Aorta (tissue), 5 donors: ENCODE measurements around the gene PSAP. TPM values are rescaled to one million over a fixed set of nuclear protein-coding genes. Genes with fewer than 3 reads are reported as not detected.

Experiments
- ATAC-seq: fragments of 200-7000 bp; cut with Tn5 transposase; one replicate; pipeline ENCODE4 v1.9.1; 2022; ENCODE audit warnings: moderate library complexity; ENCODE audit not compliant: low FRiP score
- DNase-seq, 2 donors: peaks; one replicate each; pipeline ENCODE4 v3.0.0-alpha.2; 2020
- H3K27ac ChIP-seq, 2 donors: one replicate each; pipeline ENCODE4 v1.5.1; 2013; ENCODE audit warnings: low read length in 2 of 2, mild to moderate bottlenecking in 2 of 2, moderate library complexity in 2 of 2, control low read depth in 1 of 2, inconsistent platforms in 1 of 2, low read depth in 1 of 2
- H3K27me3 ChIP-seq, 2 donors: one replicate each; pipeline ENCODE4 v1.6.1; 2013; ENCODE audit warnings: control low read depth in 1 of 2, low read length in 1 of 2, mild to moderate bottlenecking in 1 of 2, moderate library complexity in 1 of 2; ENCODE audit not compliant: insufficient read depth in 2 of 2, control insufficient read depth in 1 of 2
- H3K36me3 ChIP-seq, 2 donors: one replicate each; pipeline ENCODE4 v1.6.1; 2013; ENCODE audit warnings: control low read depth in 1 of 2, low read length in 1 of 2, mild to moderate bottlenecking in 1 of 2; ENCODE audit not compliant: insufficient read depth in 2 of 2, control insufficient read depth in 1 of 2
- H3K4me1 ChIP-seq, 2 donors: one replicate each; pipeline ENCODE4 v1.6.1; 2013; ENCODE audit warnings: low read length in 2 of 2, control low read depth in 1 of 2, mild to moderate bottlenecking in 1 of 2, moderate library complexity in 1 of 2; ENCODE audit not compliant: insufficient read depth in 2 of 2, control insufficient read depth in 1 of 2
- H3K4me3 ChIP-seq, 2 donors: one replicate each; pipeline ENCODE4 v1.5.1; 2013; ENCODE audit warnings: low read length in 2 of 2, control low read depth in 1 of 2, mild to moderate bottlenecking in 1 of 2
- H3K9me3 ChIP-seq: one replicate; pipeline ENCODE4 v1.6.1; 2013; ENCODE audit warnings: mild to moderate bottlenecking, low read length; ENCODE audit not compliant: control insufficient read depth
- WGBS, 2 donors: extraction: QIAGEN DNeasy Blood & Tissue Kit; methylation state at CpG; one replicate each; pipeline ENCODE4 v1.1.7; 2013; 5-methylcytosine and 5-hydroxymethylcytosine counted together
- intact Hi-C, 2 donors: fragments of 100-400 bp; cut with DNase I; formaldehyde crosslinking; loops; one replicate each; pipeline versions ENCODE4 v1.14.2 to v1.15.0; 2022
- polyA plus RNA-seq, 2 donors: library from polyadenylated mRNA; stranded (reverse); fragments of 200-250 nt; gene quantifications; one replicate each; pipeline ENCODE4 v1.2.3, GENCODE V29; 2013
- total RNA-seq, 2 donors: library from RNA; stranded (reverse); fragmentation: NEBNext Ultra II Directional; extraction: Animal tissue kit (Norgen Biotek cat#: 25700); gene quantifications; one replicate each; pipeline ENCODE4 v1.2.1, GENCODE V29; 2021
- donor health status: healthy with polysubstance abuse.
- donor health status: Bipolar disorder and iron deficiency.
- donor health status: DM: no; HTN: no; CAD: no.
- donor health status: DM: no; HTN: no; CAD: no.
- donor health status: DM: yes; HTN: yes; CAD: no.

Gene PSAP
- total and polyA plus RNA-seq, 4 donors = 698 to 1,176 (median 1,011) TPM

- intact Hi-C loops = loop anchor here in 1 of 2 donors (2.0 to 5.0 kb wide), 2 partner anchors 61 to 161 kb away; no protein-coding TSS in a partner anchor
- H3K36me3 ChIP-seq = no peaks in the 10 kb centered on the region
- no peaks in the 10 kb centered on the region for H3K27me3 ChIP-seq
- peak; percentile 93 for ATAC-seq
- H3K4me3 ChIP-seq = peak within 1 kb of the TSS; percentile 39 to 46
- DNase-seq = peak; percentile 93 to 97
- 1 to 2% methylated on average over 48 to 55 of the region's 55 CpGs for WGBS, 2 donors
- H3K27ac ChIP-seq = peak within 1 kb of the TSS; percentile 62 to 92
- no peaks in the 10 kb centered on the region for H3K9me3 ChIP-seq
- H3K4me1 ChIP-seq = peaks cover 0 to 8% of the 10 kb centered on the region in 2 donors
Observed at GRCh38 chr10:71773221-71773971, 77.7 kb downstream of the PSAP start, which contains the start of gene VSIR. Gene VSIR, minus strand, starts transcription at chr10:71773520. Its CDS starts 81 bp downstream, at chr10:71773439.

GRCh38 chr10:71772832-71773220 lies 78.2 kb downstream of the PSAP start:
- 13 to 22% methylated on average over 4 of the region's 4 CpGs for WGBS, 2 donors
- DNase-seq = peak in 1 of 2 donors; percentile 72
- Histone ChIP-seq H3K27me3 (no peaks in the 10 kb centered on the region), H3K4me1 (peaks cover 0 to 8% of the 10 kb centered on the region in 2 donors), H3K9me3 (no peaks in the 10 kb centered on the region), H3K27ac (peak overlapping the region; percentile 62 to 92), H3K36me3 (no peaks in the 10 kb centered on the region), H3K4me3 (peak overlapping the region; percentile 39 to 46)
- peak; percentile 19 for ATAC-seq
- intact Hi-C loops = loop anchor here in 1 of 2 donors (2.0 to 5.0 kb wide), 2 partner anchors 60 to 161 kb away; no protein-coding TSS in a partner anchor

GRCh38 chr10:71771821-71772617 lies 79.0 kb downstream of the PSAP start:
- peak; percentile 91 to 92 for DNase-seq
- intact Hi-C loops = loop anchor here in 1 of 2 donors (2.0 to 5.0 kb wide), 2 partner anchors 59 to 160 kb away; no protein-coding TSS in a partner anchor
- Histone ChIP-seq H3K36me3 (no peaks in the 10 kb centered on the region), H3K27me3 (no peaks in the 10 kb centered on the region), H3K9me3 (no peaks in the 10 kb centered on the region), H3K4me3 (no peak overlapping the region), H3K27ac (peak overlapping the region; percentile 71 to 98), H3K4me1 (peaks cover 0 to 8% of the 10 kb centered on the region in 2 donors)
- ATAC-seq = peak; percentile 74
- 1 to 4% methylated on average over 2 of the region's 2 CpGs for WGBS, 2 donors

GRCh38 chr10:71771204-71771603 lies 79.8 kb downstream of the PSAP start:
- intact Hi-C loops = loop anchor here in 1 of 2 donors (5.0 kb wide), 1 partner anchor 159 kb away; no protein-coding TSS in a partner anchor
- ATAC-seq = no peak
- peak in 1 of 2 donors; percentile 44 for DNase-seq
- Histone ChIP-seq H3K9me3 (no peaks in the 10 kb centered on the region), H3K27ac (peak overlapping the region; percentile 71 to 98), H3K27me3 (no peaks in the 10 kb centered on the region), H3K36me3 (no peaks in the 10 kb centered on the region), H3K4me3 (no peak overlapping the region), H3K4me1 (peaks cover 0 to 9% of the 10 kb centered on the region in 2 donors)
- 8% methylated on average over 2 of the region's 2 CpGs for WGBS, 2 donors

- ATAC-seq = no peak
- Histone ChIP-seq H3K27ac (peak overlapping the region; percentile 14 to 98), H3K4me3 (no peak overlapping the region), H3K27me3 (no peaks in the 10 kb centered on the region), H3K36me3 (no peaks in the 10 kb centered on the region), H3K4me1 (peaks cover 0 to 10% of the 10 kb centered on the region in 2 donors), H3K9me3 (no peaks in the 10 kb centered on the region)
- 88 to 90% methylated on average over 3 of the region's 3 CpGs for WGBS, 2 donors
- intact Hi-C loops = loop anchor here in 1 of 2 donors (5.0 kb wide), 1 partner anchor 158 kb away; no protein-coding TSS in a partner anchor
- DNase-seq = peak in 1 of 2 donors; percentile 72
Observed at GRCh38 chr10:71770789-71771188, 80.3 kb downstream of the PSAP start.

GRCh38 chr10:71770255-71770654 lies 80.8 kb downstream of the PSAP start:
- 74 to 85% methylated on average over 3 of the region's 3 CpGs for WGBS, 2 donors
- DNase-seq (peak; percentile 51 to 81), ATAC-seq (no peak)
- Histone ChIP-seq H3K27ac (peak overlapping the region; percentile 14 to 98), H3K4me1 (peaks cover 0 to 10% of the 10 kb centered on the region in 2 donors), H3K4me3 (no peak overlapping the region), H3K36me3 (no peaks in the 10 kb centered on the region), H3K9me3 (no peaks in the 10 kb centered on the region), H3K27me3 (no peaks in the 10 kb centered on the region)
- intact Hi-C loops = loop anchor here in 1 of 2 donors (5.0 kb wide), 1 partner anchor 158 kb away; no protein-coding TSS in a partner anchor

GRCh38 chr10:71769279-71769823 lies 81.7 kb downstream of the PSAP start:
- peaks cover 0 to 10% of the 10 kb centered on the region in 2 donors for H3K4me1 ChIP-seq
- H3K27me3 ChIP-seq = no peaks in the 10 kb centered on the region
- DNase-seq (peak in 1 of 2 donors; percentile 46), ATAC-seq (no peak)
- H3K9me3 ChIP-seq = no peaks in the 10 kb centered on the region
- no peak overlapping the region for H3K4me3 ChIP-seq
- intact Hi-C loops = loop anchor here in 1 of 2 donors (5.0 kb wide), 1 partner anchor 57 kb away; no protein-coding TSS in a partner anchor
- H3K36me3 ChIP-seq = no peaks in the 10 kb centered on the region
- 5 to 7% methylated on average over 5 of the region's 5 CpGs for WGBS, 2 donors
- H3K27ac ChIP-seq = peak overlapping the region; percentile 92 to 98
